NT2/D1 (cell line): Measurements from ENCODE around the gene CARS2.

Experiments
- SUZ12 ChIP-seq: IDR thresholded peaks from 2 replicates; pipeline ENCODE4 v1.6.1; 2011; ENCODE audit not compliant: insufficient read length, insufficient read depth; ENCODE audit errors: extremely low read depth
- YY1 ChIP-seq: IDR thresholded peaks from 2 replicates; pipeline ENCODE4 v1.6.1; 2011; ENCODE audit not compliant: insufficient read length, insufficient read depth
- ZNF274 ChIP-seq: IDR thresholded peaks from 2 replicates; pipeline ENCODE4 v1.6.1; 2011; ENCODE audit warnings: mild to moderate bottlenecking, low read depth, low read length

- no peak for TF ChIP-seq YY1
- no peak for TF ChIP-seq ZNF274
- TF ChIP-seq SUZ12 = no peak
Measured at GRCh38 chr13:110615005-110615321, 91.0 kb downstream of the CARS2 start.
